HG03139 (cell line): ENCODE data around the gene ACKR1.

Experiments
- ATAC-seq: cut with Tn5 transposase; IDR thresholded peaks from one replicate; pipeline ENCODE4 v1.9.1; 2021; ENCODE audit not compliant: unreplicated experiment

ACKR1 gene

DNA sequence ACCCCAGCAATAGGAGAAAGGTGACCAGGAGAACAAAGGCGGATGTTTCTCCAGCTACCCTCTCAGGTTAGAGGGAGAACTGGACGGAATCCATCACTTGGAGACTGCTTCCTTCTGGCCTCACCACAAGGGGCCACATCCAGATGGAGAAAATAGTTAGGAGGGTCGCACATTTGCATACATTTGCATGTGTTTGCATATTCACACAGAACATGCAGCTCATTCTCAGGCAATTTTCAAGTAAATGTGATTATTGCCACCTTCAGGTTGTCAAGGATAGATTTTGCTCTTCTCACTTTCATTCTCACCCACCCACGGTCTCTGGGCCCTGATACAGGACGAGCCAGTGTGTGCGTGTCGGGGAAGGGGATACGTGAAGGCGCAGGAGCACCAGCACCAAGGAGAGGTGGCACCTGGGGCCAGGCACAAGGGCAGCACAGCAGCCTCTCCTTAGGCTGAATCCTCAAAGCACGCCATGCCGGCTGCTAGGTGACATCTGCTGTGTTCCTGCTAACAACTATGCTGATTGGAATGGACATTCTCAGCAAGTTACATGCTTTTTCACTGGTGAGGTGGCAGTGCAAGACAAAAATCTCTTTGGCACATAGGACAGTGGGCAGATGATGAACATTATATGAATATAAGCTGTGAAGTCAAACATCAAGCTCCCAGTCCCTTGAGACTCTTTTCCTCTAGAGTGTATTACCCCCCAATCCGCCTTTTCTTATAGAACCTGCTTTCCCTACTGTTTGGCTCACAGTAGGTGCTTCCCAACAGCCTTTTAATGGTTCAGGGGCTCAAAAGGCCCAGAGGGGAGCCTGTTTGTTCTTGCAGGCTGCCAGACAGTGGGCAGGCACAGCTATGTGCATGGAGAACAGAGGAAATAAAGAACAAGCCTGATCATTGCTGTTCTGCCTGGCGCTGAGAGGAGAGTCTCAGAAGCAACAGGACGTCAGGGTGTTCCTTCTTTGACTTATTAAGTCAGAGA is 14.3 kb downstream of the ACKR1 start:
- ATAC-seq: no peak

DNA sequence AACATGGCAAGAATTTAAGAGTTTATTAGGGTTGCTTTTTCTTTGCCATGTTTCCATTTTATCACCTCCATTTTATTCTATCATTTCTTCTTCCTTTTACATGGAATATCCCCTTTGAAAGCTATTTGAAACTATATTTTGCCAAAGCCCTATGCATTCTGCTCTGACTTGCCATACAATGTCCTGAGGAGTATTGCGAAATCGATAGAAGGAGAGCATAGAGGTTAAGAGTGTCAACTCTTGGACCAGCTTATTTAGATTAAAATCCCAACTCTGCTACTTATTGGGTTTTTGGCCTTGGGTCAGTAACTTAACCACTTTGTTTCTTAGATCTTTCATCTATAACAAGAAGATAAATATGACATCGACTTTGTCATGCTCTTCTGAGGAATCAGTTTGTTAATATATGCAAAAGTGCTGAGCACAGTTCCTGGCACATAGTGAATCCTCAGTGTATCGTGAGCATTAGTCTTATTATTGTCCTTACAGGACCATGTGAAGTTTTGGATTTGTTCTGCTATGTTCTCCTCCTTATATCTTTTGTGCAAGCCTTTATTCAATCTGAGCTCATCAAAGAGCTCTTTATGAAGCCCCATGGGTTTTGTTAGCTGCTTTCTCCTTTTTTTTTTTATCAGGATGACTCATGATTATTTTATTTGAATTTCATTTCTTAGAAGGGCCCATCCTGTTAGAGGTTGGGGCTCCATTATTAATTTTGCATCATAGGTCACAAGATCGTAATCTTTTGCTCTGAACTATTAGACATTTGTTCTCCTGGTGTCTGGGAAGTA is 17.6 kb downstream of the ACKR1 start:
- ATAC-seq: no peak

DNA sequence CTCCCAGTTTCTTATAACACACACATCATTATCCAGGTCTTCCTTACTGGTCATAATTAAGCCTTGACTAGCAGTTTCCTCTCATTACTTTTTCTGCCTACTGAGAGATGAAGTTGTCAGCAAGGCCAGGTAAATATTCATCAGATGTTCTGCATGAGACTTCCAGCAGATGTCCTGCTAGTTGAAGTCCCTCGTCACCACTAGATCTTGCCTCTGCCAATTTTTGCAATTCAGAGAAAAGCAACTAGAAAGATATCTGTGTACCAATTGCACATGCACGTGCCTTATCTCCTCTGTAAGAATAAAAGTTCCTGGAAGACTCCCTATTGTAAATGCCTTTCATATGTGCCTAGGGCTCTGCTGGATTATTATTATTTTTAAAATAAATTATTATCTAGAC is 18.3 kb downstream of the ACKR1 start:
- ATAC-seq: no peak

GRCh38 chr1:159228554-159228953 is 23.9 kb downstream of the ACKR1 start:
- no peak for ATAC-seq

GRCh38 chr1:159229260-159229885 is 24.7 kb downstream of the ACKR1 start:
- no peak for ATAC-seq

- no peak for ATAC-seq
Measured at GRCh38 chr1:159229896-159230295, 25.2 kb downstream of the ACKR1 start.

GRCh38 chr1:159239551-159240220 is 35.0 kb downstream of the ACKR1 start:
- ATAC-seq: no peak

GRCh38 chr1:159247266-159247665 is 42.6 kb downstream of the ACKR1 start:
- no peak for ATAC-seq

- ATAC-seq: no peak
Measured at GRCh38 chr1:159248311-159248710, 43.6 kb downstream of the ACKR1 start.

GRCh38 chr1:159250638-159251216 is 46.1 kb downstream of the ACKR1 start:
- ATAC-seq: no peak
